Measurements from ENCODE around the gene FAM118A. TPM values are rescaled to one million over a fixed set of nuclear protein-coding genes. Genes with fewer than 3 reads are reported as not detected.
"Not testable (repeated sequence)": the region's sequence is repeated elsewhere in the genome, so short reads cannot be mapped to it uniquely, and the experiment has no call there.

Gene FAM118A
- total and polyA plus RNA-seq, 8 donors = 23.9 to 210 (median 33.8) TPM

DNA sequence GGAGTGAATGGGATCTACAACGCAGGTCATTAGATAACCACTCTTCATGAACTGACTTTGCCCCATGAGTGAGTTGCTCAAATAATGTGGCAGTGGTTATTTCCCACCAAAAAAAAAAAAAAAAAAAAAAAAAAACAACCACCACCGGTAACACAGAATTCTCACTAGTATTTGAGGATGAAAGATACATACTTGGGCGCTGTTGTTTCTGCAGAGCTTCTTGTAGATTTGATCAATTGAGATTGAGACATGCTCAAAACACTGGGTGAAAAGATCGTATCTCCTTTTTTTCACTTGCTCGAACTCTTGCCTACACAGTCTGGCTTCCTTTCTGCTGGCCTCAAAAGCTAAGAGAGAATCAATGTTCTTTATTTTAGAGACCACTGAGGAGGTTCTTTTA lies 44.1 kb downstream of the FAM118A start:
- Histone ChIP-seq H3K36me3 (no peaks in the 10 kb centered on the region), H3K4me3 (no peak overlapping the region), H3K4me1 (no peaks in the 10 kb centered on the region), H3K9me3 (no peaks in the 10 kb centered on the region), H3K27ac (no peak overlapping the region), H3K27me3 (no peaks in the 10 kb centered on the region)
- ATAC-seq = no peak
- TF ChIP-seq, protein P1, sequence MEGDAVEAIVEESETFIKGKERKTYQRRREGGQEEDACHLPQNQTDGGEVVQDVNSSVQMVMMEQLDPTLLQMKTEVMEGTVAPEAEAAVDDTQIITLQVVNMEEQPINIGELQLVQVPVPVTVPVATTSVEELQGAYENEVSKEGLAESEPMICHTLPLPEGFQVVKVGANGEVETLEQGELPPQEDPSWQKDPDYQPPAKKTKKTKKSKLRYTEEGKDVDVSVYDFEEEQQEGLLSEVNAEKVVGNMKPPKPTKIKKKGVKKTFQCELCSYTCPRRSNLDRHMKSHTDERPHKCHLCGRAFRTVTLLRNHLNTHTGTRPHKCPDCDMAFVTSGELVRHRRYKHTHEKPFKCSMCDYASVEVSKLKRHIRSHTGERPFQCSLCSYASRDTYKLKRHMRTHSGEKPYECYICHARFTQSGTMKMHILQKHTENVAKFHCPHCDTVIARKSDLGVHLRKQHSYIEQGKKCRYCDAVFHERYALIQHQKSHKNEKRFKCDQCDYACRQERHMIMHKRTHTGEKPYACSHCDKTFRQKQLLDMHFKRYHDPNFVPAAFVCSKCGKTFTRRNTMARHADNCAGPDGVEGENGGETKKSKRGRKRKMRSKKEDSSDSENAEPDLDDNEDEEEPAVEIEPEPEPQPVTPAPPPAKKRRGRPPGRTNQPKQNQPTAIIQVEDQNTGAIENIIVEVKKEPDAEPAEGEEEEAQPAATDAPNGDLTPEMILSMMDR (IDR thresholded peaks at IDR 0.05) = no peak
- no peak for DNase-seq
- intact Hi-C loops (cut with DNase I) = no loop called here

- ATAC-seq (no peak), DNase-seq (no peak)
- TF ChIP-seq, protein P1 (IDR thresholded peaks at IDR 0.05) = no peak
- no peaks in the 10 kb centered on the region for H3K9me3 ChIP-seq
- H3K4me1 ChIP-seq = no peaks in the 10 kb centered on the region
- no peaks in the 10 kb centered on the region for H3K36me3 ChIP-seq
- no peak overlapping the region for H3K27ac ChIP-seq
- intact Hi-C loops (cut with DNase I) = no loop called here
- H3K27me3 ChIP-seq = no peaks in the 10 kb centered on the region
- H3K4me3 ChIP-seq = no peak overlapping the region
These were observed 47.8 kb downstream of the FAM118A start for GRCh38 chr22:45357490-45357889.

DNA sequence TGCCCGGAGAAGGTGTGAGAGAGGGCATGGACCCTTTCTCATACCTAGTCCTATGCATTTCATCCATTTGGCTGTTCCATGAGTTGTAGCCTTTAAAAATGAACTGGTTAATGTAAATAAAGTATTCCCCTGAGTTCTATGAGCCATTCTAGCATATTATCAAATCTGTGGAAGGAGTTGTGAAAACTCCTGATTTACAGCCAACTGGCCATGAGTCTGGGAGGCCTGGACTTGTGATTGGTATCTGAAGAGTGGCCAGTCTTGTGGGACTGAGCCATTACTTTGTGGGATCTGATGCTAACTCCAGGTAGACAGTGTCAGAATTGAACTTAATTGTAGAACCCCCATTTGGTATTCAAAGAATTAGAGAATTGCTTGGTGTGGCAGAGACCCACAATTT lies 48.4 kb downstream of the FAM118A start:
- no peak overlapping the region for H3K27ac ChIP-seq
- H3K36me3 ChIP-seq = no peaks in the 10 kb centered on the region
- DNase-seq = no peak
- H3K4me3 ChIP-seq = no peak overlapping the region
- ATAC-seq = no peak
- intact Hi-C loops (cut with DNase I) = no loop called here
- TF ChIP-seq, protein P1 (IDR thresholded peaks at IDR 0.05) = no peak
- no peaks in the 10 kb centered on the region for H3K9me3 ChIP-seq
- H3K4me1 ChIP-seq = no peaks in the 10 kb centered on the region
- H3K27me3 ChIP-seq = no peaks in the 10 kb centered on the region

GRCh38 chr22:45359627-45360026 lies 49.9 kb downstream of the FAM118A start:
- Histone ChIP-seq H3K27me3 (no peaks in the 10 kb centered on the region), H3K4me1 (no peaks in the 10 kb centered on the region), H3K4me3 (no peak overlapping the region), H3K36me3 (no peaks in the 10 kb centered on the region), H3K27ac (no peak overlapping the region), H3K9me3 (no peaks in the 10 kb centered on the region)
- TF ChIP-seq, protein P1 (IDR thresholded peaks at IDR 0.05) = no peak
- ATAC-seq (no peak), DNase-seq (no peak)
- intact Hi-C loops (cut with DNase I) = no loop called here

- no peak for ATAC-seq
These were observed 57.0 kb downstream of the FAM118A start for GRCh38 chr22:45366713-45367112.

DNA sequence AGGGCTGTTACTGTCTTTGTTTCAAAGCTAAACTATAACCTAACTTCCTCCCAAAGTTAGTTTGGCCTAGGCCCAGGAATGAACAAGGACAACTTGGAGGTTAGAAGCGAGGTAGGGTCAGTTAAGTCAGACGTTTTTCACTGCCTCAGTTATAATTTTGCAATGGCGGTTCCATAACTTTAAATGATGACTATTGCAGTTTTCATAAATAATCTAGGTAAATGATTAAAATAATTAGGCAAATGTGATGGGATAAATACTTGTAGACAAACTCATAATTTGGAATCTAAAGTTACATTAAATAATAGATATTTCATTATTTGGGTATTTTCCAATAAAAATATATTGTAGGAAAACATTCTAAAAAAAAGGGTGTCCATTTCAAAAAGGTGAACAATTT lies 63.9 kb downstream of the FAM118A start:
- H3K27me3 ChIP-seq; ATAC-seq; intact Hi-C loops (cut with DNase I): not testable (repeated sequence)

More at GRCh38 chr22:45366713-45367112, 57.0 kb downstream of the FAM118A start:
- Histone ChIP-seq H3K9me3 (peaks cover 0 to 20% of the 10 kb centered on the region in 2 donors), H3K27ac (no peak overlapping the region), H3K36me3 (no peaks in the 10 kb centered on the region), H3K27me3 (no peaks in the 10 kb centered on the region), H3K4me3 (no peak overlapping the region), H3K4me1 (no peaks in the 10 kb centered on the region)
- intact Hi-C loops (cut with DNase I) = no loop called here
- DNase-seq = no peak
- TF ChIP-seq, protein P1 (IDR thresholded peaks at IDR 0.05) = no peak

More for the DNA sequence above, 63.9 kb downstream of the FAM118A start:
- not testable (repeated sequence) for H3K36me3 ChIP-seq, H3K9me3 ChIP-seq, DNase-seq, H3K4me1 ChIP-seq, H3K27ac ChIP-seq, H3K4me3 ChIP-seq

All from left lung (tissue), 10 donors.